ENCODE measurements around the gene KCP. TPM values are rescaled to one million over a fixed set of nuclear protein-coding genes. Genes with fewer than 3 reads are reported as not detected.

The KCP gene
- total RNA-seq, 1 donor from 2014 or later: 1.5 TPM

DNA sequence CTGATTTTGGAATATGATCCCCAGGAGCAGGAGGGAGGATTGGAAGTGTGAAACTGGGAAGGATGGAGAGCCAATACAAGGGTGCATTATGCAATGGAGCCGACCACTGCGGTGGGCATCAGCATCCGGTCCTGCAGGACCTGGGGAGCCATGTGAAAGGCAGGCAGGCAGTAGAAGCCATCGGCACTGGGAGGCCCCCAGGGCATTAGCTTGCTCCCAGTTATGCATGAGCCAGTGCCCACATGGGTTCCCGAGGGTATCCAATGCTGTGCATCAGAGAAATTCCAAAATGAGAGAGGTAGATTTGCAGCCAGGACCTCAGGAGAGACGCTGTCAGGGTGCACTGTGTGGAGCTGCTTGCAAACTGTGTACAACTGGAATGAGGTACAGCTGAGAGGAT lies 8.7 kb upstream of the KCP start:
- H3K4me1 Mint-ChIP-seq (ENCODE audit: low read depth): peaks cover 3% of the 10 kb centered on the region
- TF ChIP-seq, protein P1, sequence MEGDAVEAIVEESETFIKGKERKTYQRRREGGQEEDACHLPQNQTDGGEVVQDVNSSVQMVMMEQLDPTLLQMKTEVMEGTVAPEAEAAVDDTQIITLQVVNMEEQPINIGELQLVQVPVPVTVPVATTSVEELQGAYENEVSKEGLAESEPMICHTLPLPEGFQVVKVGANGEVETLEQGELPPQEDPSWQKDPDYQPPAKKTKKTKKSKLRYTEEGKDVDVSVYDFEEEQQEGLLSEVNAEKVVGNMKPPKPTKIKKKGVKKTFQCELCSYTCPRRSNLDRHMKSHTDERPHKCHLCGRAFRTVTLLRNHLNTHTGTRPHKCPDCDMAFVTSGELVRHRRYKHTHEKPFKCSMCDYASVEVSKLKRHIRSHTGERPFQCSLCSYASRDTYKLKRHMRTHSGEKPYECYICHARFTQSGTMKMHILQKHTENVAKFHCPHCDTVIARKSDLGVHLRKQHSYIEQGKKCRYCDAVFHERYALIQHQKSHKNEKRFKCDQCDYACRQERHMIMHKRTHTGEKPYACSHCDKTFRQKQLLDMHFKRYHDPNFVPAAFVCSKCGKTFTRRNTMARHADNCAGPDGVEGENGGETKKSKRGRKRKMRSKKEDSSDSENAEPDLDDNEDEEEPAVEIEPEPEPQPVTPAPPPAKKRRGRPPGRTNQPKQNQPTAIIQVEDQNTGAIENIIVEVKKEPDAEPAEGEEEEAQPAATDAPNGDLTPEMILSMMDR (IDR thresholded peaks at IDR 0.05): no peak
- no peak for DNase-seq (ENCODE audit: low spot score)
- H3K36me3 Mint-ChIP-seq (ENCODE audit: low read depth): no peaks in the 10 kb centered on the region
- H3K4me3 Mint-ChIP-seq (ENCODE audit: unreplicated experiment): no peak overlapping the region
- no peak overlapping the region for H3K27ac Mint-ChIP-seq (ENCODE audit: unreplicated experiment)
- peaks cover 54% of the 10 kb centered on the region for H3K27me3 Mint-ChIP-seq (ENCODE audit: low read depth)
- H3K9me3 Mint-ChIP-seq (ENCODE audit: low read depth): no peaks in the 10 kb centered on the region

DNA sequence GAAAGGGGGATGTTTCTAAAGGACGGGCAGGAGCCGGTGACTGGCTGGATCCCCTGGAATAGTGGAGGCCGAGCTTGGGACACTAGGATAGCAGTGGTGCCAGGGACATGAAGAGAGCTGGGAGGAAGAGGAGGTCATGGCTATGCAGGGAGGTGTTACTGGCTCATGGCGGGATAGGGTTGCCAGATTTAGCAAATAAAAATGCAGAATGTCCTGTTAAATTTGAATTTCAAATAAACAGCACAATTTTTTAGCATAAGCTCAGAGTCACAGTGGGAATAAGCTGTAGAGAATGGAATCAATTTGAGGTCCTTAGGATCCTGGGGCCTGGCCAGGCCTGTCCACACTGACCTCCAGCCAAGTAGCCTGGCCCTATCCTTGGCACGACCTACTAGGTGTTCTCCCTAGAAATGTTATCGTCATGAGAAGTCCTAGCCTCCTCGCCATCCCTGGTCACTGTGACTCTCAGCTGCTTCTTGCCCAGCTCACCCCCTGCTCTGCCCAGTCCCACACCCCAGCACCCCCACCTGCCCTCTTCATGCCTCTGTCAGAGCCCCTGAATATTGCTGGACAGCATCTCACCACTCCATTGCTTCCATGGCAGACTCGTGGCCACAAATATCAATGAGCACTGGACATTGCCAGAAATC lies 7.6 kb upstream of the KCP start:
- TF ChIP-seq, protein P1 (IDR thresholded peaks at IDR 0.05): no peak
- H3K9me3 Mint-ChIP-seq (ENCODE audit: low read depth): no peaks in the 10 kb centered on the region
- H3K36me3 Mint-ChIP-seq (ENCODE audit: low read depth): no peaks in the 10 kb centered on the region
- H3K27me3 Mint-ChIP-seq (ENCODE audit: low read depth): peaks cover 52% of the 10 kb centered on the region
- peaks cover 3% of the 10 kb centered on the region for H3K4me1 Mint-ChIP-seq (ENCODE audit: low read depth)
- H3K27ac Mint-ChIP-seq (ENCODE audit: unreplicated experiment): no peak overlapping the region
- no peak for DNase-seq (ENCODE audit: low spot score)
- H3K4me3 Mint-ChIP-seq (ENCODE audit: unreplicated experiment): no peak overlapping the region

DNA sequence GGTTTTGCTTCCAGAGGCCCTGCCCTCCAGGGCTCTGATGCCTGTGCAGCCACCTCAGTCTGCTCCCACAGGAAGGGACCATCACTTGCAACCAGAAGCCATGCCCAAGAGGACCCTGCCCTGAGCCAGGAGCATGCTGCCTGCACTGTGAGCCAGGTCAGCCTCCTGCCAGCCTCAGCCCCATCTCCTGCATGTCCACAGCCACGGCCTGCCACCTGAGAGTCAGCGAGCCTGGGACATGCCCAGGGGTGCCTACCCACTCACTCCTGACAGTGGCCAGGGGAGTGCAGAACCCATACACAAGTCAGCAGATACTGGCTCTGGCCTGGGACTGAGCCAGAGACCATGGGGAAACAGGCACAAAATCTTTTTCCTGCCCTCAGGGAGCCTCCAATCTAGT lies 6.6 kb upstream of the KCP start:
- peaks cover 3% of the 10 kb centered on the region for H3K4me1 Mint-ChIP-seq (ENCODE audit: low read depth)
- TF ChIP-seq, protein P1 (IDR thresholded peaks at IDR 0.05): no peak

DNA sequence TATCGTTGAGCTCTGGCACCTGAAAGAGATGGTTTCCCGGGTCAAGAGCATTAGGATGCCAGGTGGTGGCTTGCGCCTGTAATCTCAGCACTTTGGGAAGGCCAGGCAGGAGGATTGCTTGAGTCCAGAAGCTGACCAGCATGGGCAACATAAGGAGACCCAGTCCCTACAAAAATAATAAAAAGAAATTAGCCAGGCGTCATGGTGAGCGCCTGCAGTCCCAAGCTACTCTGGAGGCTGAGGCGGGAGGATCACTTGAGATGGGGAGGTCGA lies 6.1 kb upstream of the KCP start:
- no peak overlapping the region for H3K4me3 Mint-ChIP-seq (ENCODE audit: unreplicated experiment)
- DNase-seq (ENCODE audit: low spot score): no peak
- H3K9me3 Mint-ChIP-seq (ENCODE audit: low read depth): no peaks in the 10 kb centered on the region
- H3K27me3 Mint-ChIP-seq (ENCODE audit: low read depth): peaks cover 47% of the 10 kb centered on the region
- no peak overlapping the region for H3K27ac Mint-ChIP-seq (ENCODE audit: unreplicated experiment)
- peaks cover 3% of the 10 kb centered on the region for H3K4me1 Mint-ChIP-seq (ENCODE audit: low read depth)
- TF ChIP-seq, protein P1 (IDR thresholded peaks at IDR 0.05): no peak
- H3K36me3 Mint-ChIP-seq (ENCODE audit: low read depth): no peaks in the 10 kb centered on the region

More for the DNA sequence above, 6.6 kb upstream of the KCP start:
- H3K27me3 Mint-ChIP-seq (ENCODE audit: low read depth): peaks cover 47% of the 10 kb centered on the region
- no peak overlapping the region for H3K4me3 Mint-ChIP-seq (ENCODE audit: unreplicated experiment)
- DNase-seq (ENCODE audit: low spot score): no peak
- H3K36me3 Mint-ChIP-seq (ENCODE audit: low read depth): no peaks in the 10 kb centered on the region
- no peaks in the 10 kb centered on the region for H3K9me3 Mint-ChIP-seq (ENCODE audit: low read depth)
- no peak overlapping the region for H3K27ac Mint-ChIP-seq (ENCODE audit: unreplicated experiment)

DNA sequence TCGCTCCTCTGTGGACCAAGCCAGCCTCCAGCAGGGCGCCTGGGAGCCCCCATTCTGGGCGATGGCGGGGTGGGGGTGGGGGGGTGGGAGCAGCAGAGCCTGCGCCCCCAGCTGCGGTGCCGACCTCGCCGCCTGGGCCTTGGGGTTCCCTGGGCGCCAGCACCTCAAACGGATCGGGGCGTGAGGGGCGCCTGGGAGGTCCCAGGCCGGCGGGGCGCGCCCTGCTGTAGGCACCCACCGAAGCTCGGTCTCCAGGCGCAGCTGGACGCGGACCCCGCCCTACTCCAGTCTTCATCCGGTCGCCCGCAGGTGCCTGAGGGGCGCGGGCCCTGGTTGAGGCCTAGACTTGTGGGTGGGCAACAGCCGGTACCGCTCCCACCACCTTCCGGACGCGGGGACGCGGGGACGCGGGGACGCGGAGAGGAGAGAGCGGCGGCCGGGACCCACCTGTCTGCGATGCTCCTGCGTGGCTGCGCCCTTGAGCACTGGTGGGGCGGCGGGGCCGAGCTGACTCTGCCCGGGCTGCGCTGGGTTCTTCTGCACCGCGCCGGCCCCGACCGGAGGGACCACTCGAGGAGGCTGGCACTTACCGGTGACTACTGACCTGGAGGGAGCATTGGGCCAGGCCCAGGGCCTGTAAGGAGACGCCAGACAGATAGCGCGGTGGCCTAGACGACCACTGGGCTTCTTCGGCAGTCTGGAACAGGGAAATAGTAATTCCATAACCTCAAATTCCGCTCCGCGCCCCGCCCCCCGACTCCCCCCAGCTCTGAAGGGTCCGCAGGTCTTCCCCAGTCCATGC lies 5.5 kb upstream of the KCP start:
- Mint-ChIP-seq H3K4me1 (ENCODE audit: low read depth) (peaks cover 3% of the 10 kb centered on the region), H3K9me3 (ENCODE audit: low read depth) (no peaks in the 10 kb centered on the region), H3K27me3 (ENCODE audit: low read depth) (peaks cover 47% of the 10 kb centered on the region), H3K27ac (ENCODE audit: unreplicated experiment) (no peak overlapping the region), H3K4me3 (ENCODE audit: unreplicated experiment) (no peak overlapping the region), H3K36me3 (ENCODE audit: low read depth) (no peaks in the 10 kb centered on the region)
- peak; percentile 93 for DNase-seq (ENCODE audit: low spot score)
- TF ChIP-seq, protein P1 (IDR thresholded peaks at IDR 0.05): no peak

Measured in chondrocyte (in vitro differentiated cells).